Uterus (tissue), 2 donors: ENCODE data around the gene ONECUT3.

Experiments used
- CTCF ChIP-seq, 4 experiments: fragments of 200-600 bp in 2 of 4; fragments of 450-650 bp in 2 of 4; sonication (generic) in 2 of 4; IDR thresholded peaks; one replicate each; pipeline ENCODE4 v1.5.1; 2016 to 2019; ENCODE audit warnings: antibody characterized with exemption in 4 of 4, mild to moderate bottlenecking in 2 of 4, moderate library complexity in 1 of 4
- POLR2A ChIP-seq, 2 donors: fragments of 450-650 bp; IDR thresholded peaks; one replicate each; pipeline ENCODE4 v1.6.1; 2016; ENCODE audit warnings: antibody characterized with exemption in 2 of 2, mild to moderate bottlenecking in 1 of 2, moderate library complexity in 1 of 2

GRCh38 chr19:1730157-1730556 lies 23.1 kb upstream of the ONECUT3 start:
- TF ChIP-seq CTCF (IDR thresholded peaks at IDR 0.05) (no peak), POLR2A (IDR thresholded peaks at IDR 0.05) (no peak)
